ENCODE results near the gene BCL2.

GRCh38 chr18:63315876-63316275 lies 3.7 kb downstream of the BCL2 start:
- TF ChIP-seq YY1 (IDR thresholded peaks at IDR 0.05; ENCODE audit: low read depth) (no peak), EP300 (IDR thresholded peaks at IDR 0.05; ENCODE audit: borderline replicate concordance) (no peak), USF1 (IDR thresholded peaks at IDR 0.05) (no peak)

Measured in Ishikawa (cell line).